H9 (cell line): Measurements from ENCODE around the gene PTEN. TPM values are rescaled to one million over a fixed set of nuclear protein-coding genes. Genes with fewer than 3 reads are reported as not detected.

Experiments
- DNase-seq: peaks from one replicate; pipeline ENCODE4 v3.0.0-alpha.2; 2017
- H2AFZ ChIP-seq: one replicate; pipeline ENCODE4 v1.6.1; 2013; ENCODE audit warnings: mild to moderate bottlenecking, low read length, control low read depth, moderate library complexity
- H2AK5ac ChIP-seq: 2 replicates; pipeline ENCODE4 v1.6.1; 2013; ENCODE audit warnings: low read length, control low read depth, mixed read lengths; ENCODE audit not compliant: insufficient read length
- H2BK120ac ChIP-seq: one replicate; pipeline ENCODE4 v1.6.1; 2013; ENCODE audit warnings: low read depth, mild to moderate bottlenecking, low read length, control low read depth, inconsistent platforms; ENCODE audit not compliant: poor library complexity, severe bottlenecking
- H2BK12ac ChIP-seq: 2 replicates; pipeline ENCODE4 v1.6.1; 2013; ENCODE audit warnings: low read length, control low read depth, mixed read lengths, low read depth; ENCODE audit not compliant: insufficient read length
- H2BK15ac ChIP-seq: 2 replicates; pipeline ENCODE4 v1.6.1; 2013; ENCODE audit warnings: low read depth, low read length, control low read depth
- H2BK20ac ChIP-seq: one replicate; pipeline ENCODE4 v1.6.1; 2013; ENCODE audit warnings: low read depth, mild to moderate bottlenecking, low read length, control low read depth, inconsistent platforms; ENCODE audit not compliant: poor library complexity, severe bottlenecking
- H2BK5ac ChIP-seq: 2 replicates; pipeline ENCODE4 v1.6.1; 2013; ENCODE audit warnings: low read length, control low read depth, mixed read lengths; ENCODE audit not compliant: insufficient read length
- H3K14ac ChIP-seq: 2 replicates; pipeline ENCODE4 v1.6.1; 2013; ENCODE audit warnings: low read length, control low read depth; ENCODE audit not compliant: insufficient read depth
- H3K18ac ChIP-seq: 2 replicates; pipeline ENCODE4 v1.6.1; 2013; ENCODE audit warnings: low read depth, mild to moderate bottlenecking, mixed read lengths, low read length, control low read depth; ENCODE audit not compliant: insufficient read length
- H3K23ac ChIP-seq: 2 replicates; pipeline ENCODE4 v1.6.1; 2013; ENCODE audit warnings: low read length, control low read depth, mixed read lengths, low read depth; ENCODE audit not compliant: insufficient read length
- H3K23me2 ChIP-seq: 2 replicates; pipeline ENCODE4 v1.6.1; 2013; ENCODE audit warnings: low read depth, mild to moderate bottlenecking, mixed read lengths, low read length, control low read depth; ENCODE audit not compliant: insufficient read length, poor library complexity, severe bottlenecking
- H3K27ac ChIP-seq: 2 replicates; pipeline ENCODE4 v1.5.1; 2013; ENCODE audit warnings: low read length, control low read depth, mixed read lengths, low read depth; ENCODE audit not compliant: insufficient read length
- H3K27me3 ChIP-seq: 2 replicates; pipeline ENCODE4 v1.6.1; 2013; ENCODE audit warnings: low read length, control low read depth, inconsistent platforms; ENCODE audit not compliant: insufficient read depth
- H3K4ac ChIP-seq: 2 replicates; pipeline ENCODE4 v1.6.1; 2013; ENCODE audit warnings: low read depth, mild to moderate bottlenecking, control low read depth, inconsistent platforms, low read length, moderate library complexity
- H3K4me1 ChIP-seq: 2 replicates; pipeline ENCODE4 v1.6.1; 2013; ENCODE audit warnings: low read length, control low read depth, inconsistent platforms; ENCODE audit not compliant: insufficient read depth
- H3K4me2 ChIP-seq: 2 replicates; pipeline ENCODE4 v1.6.1; 2013; ENCODE audit warnings: low read length, control low read depth, mixed read lengths; ENCODE audit not compliant: insufficient read length, insufficient read depth
- H3K56ac ChIP-seq: 2 replicates; pipeline ENCODE4 v1.6.1; 2013; ENCODE audit warnings: low read depth, mild to moderate bottlenecking, mixed read lengths, low read length, control low read depth; ENCODE audit not compliant: insufficient read length
- H3K79me1 ChIP-seq: 2 replicates; pipeline ENCODE4 v1.6.1; 2013; ENCODE audit warnings: low read depth, mild to moderate bottlenecking, moderate library complexity, low read length, control low read depth, inconsistent platforms; ENCODE audit not compliant: insufficient read depth, poor library complexity, severe bottlenecking
- H3K79me2 ChIP-seq: 2 replicates; pipeline ENCODE4 v1.6.1; 2013; ENCODE audit warnings: low read length, control low read depth, inconsistent platforms; ENCODE audit not compliant: insufficient read depth
- H3K9ac ChIP-seq: 2 replicates; pipeline ENCODE4 v1.6.1; 2013; ENCODE audit warnings: low read length, control low read depth, mixed read lengths; ENCODE audit not compliant: insufficient read length; ENCODE audit errors: extremely low read depth
- H3K9me3 ChIP-seq: one replicate; pipeline ENCODE4 v1.6.1; 2013; ENCODE audit warnings: low read depth, low read length, inconsistent platforms; ENCODE audit not compliant: control insufficient read depth
- H3T11ph ChIP-seq: one replicate; pipeline ENCODE4 v1.6.1; 2013; ENCODE audit warnings: mild to moderate bottlenecking, low read length, control low read depth, inconsistent platforms
- H4K20me1 ChIP-seq: one replicate; pipeline ENCODE4 v1.6.1; 2013; ENCODE audit not compliant: control insufficient read depth, insufficient read length, insufficient read depth
- H4K5ac ChIP-seq: 2 replicates; pipeline ENCODE4 v1.6.1; 2013; ENCODE audit warnings: low read depth, mild to moderate bottlenecking, mixed read lengths, low read length, control low read depth; ENCODE audit not compliant: insufficient read length
- H4K8ac ChIP-seq: replicated peaks from 2 replicates; pipeline ENCODE4 v1.6.1; 2013; ENCODE audit warnings: low read length, control low read depth, mixed read lengths, low read depth; ENCODE audit not compliant: insufficient read length
- H4K91ac ChIP-seq: 2 replicates; pipeline ENCODE4 v1.6.1; 2013; ENCODE audit warnings: low read depth, mild to moderate bottlenecking, moderate library complexity, mixed read lengths, low read length, control low read depth; ENCODE audit not compliant: insufficient read length
- H3K27ac Mint-ChIP-seq, 3 experiments: 2 replicates in 2 of 3; 3 replicates in 1 of 3; pipeline ENCODE4 v1.8.0; 2020 to 2021; ENCODE audit warnings: mixed read lengths in 3 of 3, mild to moderate bottlenecking in 1 of 3, moderate library complexity in 1 of 3
- H3K27me3 Mint-ChIP-seq: 2 replicates; pipeline ENCODE4 v1.8.0; 2021; ENCODE audit warnings: low read depth, mild to moderate bottlenecking, moderate library complexity, mixed read lengths
- H3K36me3 Mint-ChIP-seq, 3 experiments: 2 replicates in 2 of 3; 3 replicates in 1 of 3; pipeline ENCODE4 v1.8.0; 2020 to 2021; ENCODE audit warnings: low read depth in 3 of 3, mixed read lengths in 3 of 3; ENCODE audit not compliant: insufficient read depth in 1 of 3
- H3K4me1 Mint-ChIP-seq, 2 experiments: 2 replicates each; pipeline ENCODE4 v1.8.0; 2020; ENCODE audit warnings: mixed read lengths in 2 of 2
- H3K4me3 Mint-ChIP-seq, 2 experiments: 2 replicates in 1 of 2; 3 replicates in 1 of 2; pipeline ENCODE4 v1.8.0; 2020 to 2021; ENCODE audit warnings: mild to moderate bottlenecking in 2 of 2, mixed read lengths in 2 of 2, moderate library complexity in 1 of 2
- H3K9me3 Mint-ChIP-seq, 2 experiments: 2 replicates in 1 of 2; 3 replicates in 1 of 2; pipeline ENCODE4 v1.8.0; 2020; ENCODE audit warnings: mild to moderate bottlenecking in 2 of 2, mixed read lengths in 2 of 2, moderate library complexity in 1 of 2
- CTCF ChIP-seq: fragments of 200-600 bp; sonication (generic); conservative IDR thresholded peaks from 3 replicates; pipeline ENCODE4 v1.8.0; 2021; ENCODE audit warnings: antibody characterized with exemption, mild to moderate bottlenecking
- WGBS: extraction: QIAGEN DNeasy Blood & Tissue Kit; methylation state at CpG from one replicate; pipeline ENCODE4 v1.1.7; 2013; ENCODE audit warnings: missing lambda C conversion rate, low lambda C conversion rate, mixed read lengths; ENCODE audit not compliant: insufficient read length; ENCODE audit errors: extremely low coverage; 5-methylcytosine and 5-hydroxymethylcytosine counted together
- total RNA-seq: library from RNA; stranded (reverse); gene quantifications from 2 replicates; pipeline ENCODE4 v1.2.1, GENCODE V29; 2021

The PTEN gene
- total RNA-seq, 1 experiment from 2014 or later, result 52.8 TPM

- no peak overlapping the region for H3K23ac ChIP-seq
- no peak overlapping the region for H3K9ac ChIP-seq
- no peak overlapping the region for H4K8ac ChIP-seq
- no peak for TF ChIP-seq CTCF
- no peaks in the 10 kb centered on the region for H4K20me1 ChIP-seq
- no peak overlapping the region for H3K4me2 ChIP-seq
- H3K14ac ChIP-seq, result no peak overlapping the region
- H2AK5ac ChIP-seq, result no peak overlapping the region
- Mint-ChIP-seq H3K4me3 (no peak overlapping the region; a peak in 1 of 5 replicates), H3K27me3 (no peaks in the 10 kb centered on the region), H3K9me3 (peaks cover 12 to 15% of the 10 kb centered on the region in 2 experiments), H3K36me3 (peaks cover 21 to 33% (median 22%) of the 10 kb centered on the region in 3 experiments), H3K27ac (no peak overlapping the region), H3K4me1 (no peaks in the 10 kb centered on the region)
- no peaks in the 10 kb centered on the region for H3K4me1 ChIP-seq
- H2BK20ac ChIP-seq, result no peak overlapping the region
- H4K91ac ChIP-seq, result no peak overlapping the region
- H3K79me2 ChIP-seq, result peaks cover 4% of the 10 kb centered on the region; the same call in 1 of the 2 replicates
- no peak overlapping the region for H3K27ac ChIP-seq
- no peak overlapping the region for H2BK120ac ChIP-seq
- H2BK12ac ChIP-seq, result no peak overlapping the region
- no peaks in the 10 kb centered on the region for H3K27me3 ChIP-seq
- no CpG with 5 or more reads among the region's 1 CpG for WGBS
- H3K23me2 ChIP-seq, result no peaks in the 10 kb centered on the region
- H2AFZ ChIP-seq, result no peak overlapping the region
- H2BK5ac ChIP-seq, result no peak overlapping the region
- no peak overlapping the region for H3K18ac ChIP-seq
- peaks cover 6% of the 10 kb centered on the region for H3K9me3 ChIP-seq
- DNase-seq, result no peak
- H3K4ac ChIP-seq, result no peak overlapping the region
- no peak overlapping the region for H3K56ac ChIP-seq
- H4K5ac ChIP-seq, result no peak overlapping the region
- H3T11ph ChIP-seq, result no peak overlapping the region
- no peak overlapping the region for H2BK15ac ChIP-seq
- H3K79me1 ChIP-seq, result peaks cover 13% of the 10 kb centered on the region
Measured at GRCh38 chr10:87887146-87887545, 23.7 kb downstream of the PTEN start.
